Fibroblast of pulmonary artery (primary cell): ENCODE data around the gene COL9A1.
"Not testable (repeated sequence)": the region's sequence is repeated elsewhere in the genome, so short reads cannot be mapped to it uniquely, and the experiment has no call there.

Experiments used
- DNase-seq: peaks from one replicate; pipeline ENCODE4 v3.0.0-alpha.2; 2010; ENCODE audit warnings: low read depth
- H3K4me3 ChIP-seq: replicated peaks from 2 replicates; pipeline ENCODE4 v1.5.1; 2011; ENCODE audit warnings: low read depth, mild to moderate bottlenecking, control low read depth, low read length, moderate library complexity
- CTCF ChIP-seq: IDR thresholded peaks from 2 replicates; pipeline ENCODE4 v1.5.1; 2011; ENCODE audit warnings: mild to moderate bottlenecking, control low read depth, low read length, inconsistent platforms; ENCODE audit errors: missing control alignments

COL9A1 gene

GRCh38 chr6:70303034-70303525 lies at the start of gene COL9A1:
COL9A1 (minus strand) TSS chr6:70303084; CDS start chr6:70302924, 160 bp downstream.
- no peak for DNase-seq
- no peak within 1 kb of the TSS for H3K4me3 ChIP-seq
- TF ChIP-seq CTCF = no peak

GRCh38 chr6:70351461-70351860 lies 48.6 kb upstream of the COL9A1 start:
- TF ChIP-seq CTCF = no peak
- DNase-seq = no peak
- H3K4me3 ChIP-seq = no peak overlapping the region

GRCh38 chr6:70345619-70346018 lies 42.7 kb upstream of the COL9A1 start:
- no peak for TF ChIP-seq CTCF
- DNase-seq = no peak
- no peak overlapping the region for H3K4me3 ChIP-seq

- TF ChIP-seq CTCF = no peak
These were observed 40.4 kb upstream of the COL9A1 start for GRCh38 chr6:70343313-70343712.

GRCh38 chr6:70339810-70340209 lies 36.9 kb upstream of the COL9A1 start:
- not testable (repeated sequence) for DNase-seq, H3K4me3 ChIP-seq

More at GRCh38 chr6:70343313-70343712, 40.4 kb upstream of the COL9A1 start:
- H3K4me3 ChIP-seq = no peak overlapping the region
- DNase-seq = no peak

- TF ChIP-seq CTCF = no peak
- no peak overlapping the region for H3K4me3 ChIP-seq
- no peak for DNase-seq
These were observed 35.9 kb upstream of the COL9A1 start for GRCh38 chr6:70338775-70339174.

- no peak for DNase-seq
- TF ChIP-seq CTCF = no peak
- H3K4me3 ChIP-seq = no peak overlapping the region
These were observed 34.8 kb upstream of the COL9A1 start for GRCh38 chr6:70337743-70338105.
